Measurements from ENCODE around the gene EPHA4.

- TF ChIP-seq POLR2A (IDR thresholded peaks at IDR 0.05) (no peak), CTCF (IDR thresholded peaks at IDR 0.05) (no peak)
These were observed 201.3 kb downstream of the EPHA4 start for GRCh38 chr2:221370857-221371211.

All from thyroid gland (tissue), 4 donors.